Left lung (tissue), 10 donors: Measurements from ENCODE around the gene AUTS2. TPM values are rescaled to one million over a fixed set of nuclear protein-coding genes. Genes with fewer than 3 reads are reported as not detected.

Source experiments
- ATAC-seq: fragments of 200-7000 bp; cut with Tn5 transposase; one replicate; pipeline ENCODE4 v1.9.1; 2020; ENCODE audit warnings: moderate library complexity
- DNase-seq, 4 donors: peaks; one replicate each; pipeline ENCODE4 v3.0.0-alpha.2; 2013 to 2020
- H3K27ac ChIP-seq, 2 donors: fragments of 200-600 bp; sonication (generic) in 1 of 2; one replicate each; pipeline versions ENCODE4 v1.5.0 to v1.8.0; 2020 to 2021
- H3K27me3 ChIP-seq, 2 donors: fragments of 200-600 bp; sonication (generic) in 1 of 2; one replicate each; pipeline versions ENCODE4 v1.5.0 to v1.8.0; 2020 to 2021
- H3K36me3 ChIP-seq, 2 donors: fragments of 200-600 bp; sonication (generic) in 1 of 2; one replicate each; pipeline versions ENCODE4 v1.5.0 to v1.8.0; 2020 to 2021
- H3K4me1 ChIP-seq, 2 donors: fragments of 200-600 bp; one replicate each; pipeline ENCODE4 v1.8.0; 2021
- H3K4me3 ChIP-seq, 2 donors: fragments of 200-600 bp; sonication (generic) in 1 of 2; one replicate each; pipeline versions ENCODE4 v1.5.0 to v1.8.0; 2020 to 2021; ENCODE audit warnings: mild to moderate bottlenecking in 1 of 2
- H3K9me3 ChIP-seq, 2 donors: fragments of 200-600 bp; sonication (generic) in 1 of 2; one replicate each; pipeline versions ENCODE4 v1.5.0 to v1.8.0; 2020 to 2021
- intact Hi-C, 2 donors: fragments of 100-400 bp; cut with DNase I; formaldehyde crosslinking; loops; one replicate each; pipeline versions ENCODE4 v1.11.2 to v1.14.2; 2022
- polyA plus RNA-seq, 6 donors: library from polyadenylated mRNA; unstranded; fragments of 120-200 nt; gene quantifications; one replicate each; pipeline ENCODE4 v1.2.1, GENCODE V29; 2013; ENCODE audit not compliant: insufficient read length in 6 of 6
- total RNA-seq, 2 donors: library from RNA; stranded (reverse); fragmentation: NEBNext Ultra II Directional; extraction: Animal tissue kit (Norgen Biotek cat#: 25700); gene quantifications; one replicate each; pipeline ENCODE4 v1.2.1, GENCODE V29; 2021
- TF ChIP-seq, protein P1 (sequence below), 2 donors: fragments of 200-600 bp; sonication (generic) in 1 of 2; IDR thresholded peaks; one replicate each; pipeline versions ENCODE4 v1.5.0 to v1.8.0; 2021; ENCODE audit warnings: antibody characterized with exemption in 2 of 2
- donor health status: DM: no; HTN: yes; CAD: no.
- donor health status: DM: no; HTN: no; CAD: no.

Gene AUTS2
- total and polyA plus RNA-seq, 8 donors = 40.4 to 119 (median 103) TPM

DNA sequence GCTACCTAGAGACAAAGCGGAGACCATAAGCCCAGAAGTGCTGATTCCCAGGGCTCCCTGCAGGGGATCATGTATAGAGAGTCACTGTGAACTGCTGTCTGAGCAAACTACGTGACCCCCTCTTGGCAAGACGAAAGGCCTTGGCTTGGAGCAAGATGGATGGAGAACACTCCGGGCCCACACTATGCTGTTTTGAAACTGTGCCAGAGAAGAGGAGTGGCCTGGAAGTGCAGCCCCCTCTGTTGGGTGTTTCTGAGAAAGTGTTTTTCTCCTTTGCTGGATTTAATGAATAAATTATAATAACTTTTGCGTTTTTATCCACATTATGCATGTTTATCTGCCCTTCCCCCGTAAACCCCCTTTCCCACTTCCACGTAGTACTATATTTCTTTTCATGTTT, 894.4 kb downstream of the AUTS2 start:
- Histone ChIP-seq H3K27ac (no peak overlapping the region), H3K27me3 (no peaks in the 10 kb centered on the region), H3K9me3 (no peaks in the 10 kb centered on the region), H3K4me3 (no peak overlapping the region), H3K36me3 (no peaks in the 10 kb centered on the region), H3K4me1 (no peaks in the 10 kb centered on the region)
- ATAC-seq (no peak), DNase-seq (peak in 2 of 4 donors; percentile 46 to 71)
- intact Hi-C loops = no loop called here
- TF ChIP-seq, protein P1, sequence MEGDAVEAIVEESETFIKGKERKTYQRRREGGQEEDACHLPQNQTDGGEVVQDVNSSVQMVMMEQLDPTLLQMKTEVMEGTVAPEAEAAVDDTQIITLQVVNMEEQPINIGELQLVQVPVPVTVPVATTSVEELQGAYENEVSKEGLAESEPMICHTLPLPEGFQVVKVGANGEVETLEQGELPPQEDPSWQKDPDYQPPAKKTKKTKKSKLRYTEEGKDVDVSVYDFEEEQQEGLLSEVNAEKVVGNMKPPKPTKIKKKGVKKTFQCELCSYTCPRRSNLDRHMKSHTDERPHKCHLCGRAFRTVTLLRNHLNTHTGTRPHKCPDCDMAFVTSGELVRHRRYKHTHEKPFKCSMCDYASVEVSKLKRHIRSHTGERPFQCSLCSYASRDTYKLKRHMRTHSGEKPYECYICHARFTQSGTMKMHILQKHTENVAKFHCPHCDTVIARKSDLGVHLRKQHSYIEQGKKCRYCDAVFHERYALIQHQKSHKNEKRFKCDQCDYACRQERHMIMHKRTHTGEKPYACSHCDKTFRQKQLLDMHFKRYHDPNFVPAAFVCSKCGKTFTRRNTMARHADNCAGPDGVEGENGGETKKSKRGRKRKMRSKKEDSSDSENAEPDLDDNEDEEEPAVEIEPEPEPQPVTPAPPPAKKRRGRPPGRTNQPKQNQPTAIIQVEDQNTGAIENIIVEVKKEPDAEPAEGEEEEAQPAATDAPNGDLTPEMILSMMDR (IDR thresholded peaks at IDR 0.05) = no peak

DNA sequence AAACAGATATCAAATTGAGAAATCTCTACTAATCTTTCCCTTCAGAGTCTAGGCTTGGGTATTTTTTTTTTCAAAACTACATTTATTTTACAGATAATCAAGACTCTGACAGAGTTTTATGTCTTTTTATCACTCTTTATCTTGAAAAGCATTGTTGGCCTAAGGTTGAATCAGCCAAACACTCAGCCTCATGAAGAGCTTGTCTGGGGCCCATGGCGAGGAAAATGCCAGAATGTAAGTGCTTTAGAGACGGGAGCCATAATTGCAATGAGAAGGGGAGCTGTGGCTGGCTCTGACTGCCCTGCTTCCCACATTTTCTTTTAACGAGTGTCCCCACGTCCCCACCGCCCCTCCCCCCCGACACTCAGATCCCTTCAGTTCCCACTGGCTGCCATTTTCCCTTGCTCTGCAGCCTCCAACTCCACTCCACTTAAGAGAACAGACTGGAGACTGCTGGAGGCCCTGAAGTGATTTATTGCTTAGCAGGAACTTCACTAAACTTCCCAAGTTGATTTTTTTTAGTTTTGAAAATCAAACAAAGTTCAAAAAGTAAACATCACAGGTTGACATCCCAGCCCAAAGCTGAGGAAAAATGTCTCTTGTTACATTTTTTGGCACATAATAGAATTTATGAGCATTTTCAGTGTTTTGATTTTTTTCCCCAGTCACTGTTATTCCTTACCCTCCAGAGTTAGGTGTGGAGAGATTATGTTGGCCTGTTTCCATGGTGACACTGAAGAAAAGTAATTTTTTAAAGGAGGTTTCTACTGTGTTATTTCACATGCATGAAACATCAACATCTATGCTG, 896.2 kb downstream of the AUTS2 start:
- H3K4me3 ChIP-seq = no peak overlapping the region
- TF ChIP-seq, protein P1 (IDR thresholded peaks at IDR 0.05) = no peak
- peak; percentile 59 for ATAC-seq
- no peaks in the 10 kb centered on the region for H3K4me1 ChIP-seq
- DNase-seq = peak in 1 of 4 donors; percentile 23
- no peaks in the 10 kb centered on the region for H3K27me3 ChIP-seq
- H3K36me3 ChIP-seq = no peaks in the 10 kb centered on the region
- no peaks in the 10 kb centered on the region for H3K9me3 ChIP-seq
- H3K27ac ChIP-seq = no peak overlapping the region
- intact Hi-C loops = no loop called here

DNA sequence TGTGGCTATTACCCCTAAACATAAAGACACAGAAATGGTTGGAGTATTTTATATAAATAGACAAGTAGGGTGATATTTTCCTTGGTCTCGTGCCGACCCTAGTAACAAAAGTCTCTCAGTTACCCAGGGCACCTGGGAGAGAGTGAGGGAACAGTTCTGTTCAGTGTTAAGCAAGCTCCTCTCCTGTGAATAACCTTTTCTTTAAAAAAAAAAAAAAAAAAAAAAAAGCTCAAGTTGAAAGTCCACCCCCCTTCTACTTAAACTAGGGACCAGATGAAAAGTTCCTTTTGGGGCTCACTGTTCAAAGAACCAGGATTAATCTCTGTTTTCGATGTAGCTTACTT, 896.7 kb downstream of the AUTS2 start:
- intact Hi-C loops = no loop called here
- TF ChIP-seq, protein P1 (IDR thresholded peaks at IDR 0.05) = no peak
- Histone ChIP-seq H3K36me3 (no peaks in the 10 kb centered on the region), H3K27ac (no peak overlapping the region), H3K4me1 (no peaks in the 10 kb centered on the region), H3K4me3 (no peak overlapping the region), H3K9me3 (no peaks in the 10 kb centered on the region), H3K27me3 (no peaks in the 10 kb centered on the region)
- ATAC-seq (no peak), DNase-seq (no peak)

DNA sequence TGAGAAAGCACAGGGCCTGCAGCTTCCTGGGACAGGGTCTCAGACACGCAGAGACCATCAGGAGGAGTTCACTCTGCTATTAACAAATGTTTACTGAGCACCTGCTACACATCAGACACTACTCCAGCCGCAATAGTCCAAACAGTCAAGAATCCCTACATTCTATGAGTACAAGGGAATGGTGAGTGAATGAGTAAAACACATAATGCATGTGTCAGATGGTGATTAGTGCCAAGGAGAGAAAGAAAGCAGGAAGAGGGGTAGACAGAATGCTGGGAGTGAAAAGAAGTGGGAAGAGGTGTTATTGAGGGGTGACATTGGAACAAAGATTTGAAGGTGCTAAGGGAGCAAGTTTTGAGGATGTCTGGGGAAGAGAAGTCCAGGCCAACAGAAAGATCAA, 899.5 kb downstream of the AUTS2 start:
- H3K27ac ChIP-seq = no peak overlapping the region
- no peaks in the 10 kb centered on the region for H3K4me1 ChIP-seq
- no peaks in the 10 kb centered on the region for H3K27me3 ChIP-seq
- no peak overlapping the region for H3K4me3 ChIP-seq
- DNase-seq (no peak), ATAC-seq (no peak)
- intact Hi-C loops = no loop called here
- no peaks in the 10 kb centered on the region for H3K36me3 ChIP-seq
- no peaks in the 10 kb centered on the region for H3K9me3 ChIP-seq
- TF ChIP-seq, protein P1 (IDR thresholded peaks at IDR 0.05) = no peak

DNA sequence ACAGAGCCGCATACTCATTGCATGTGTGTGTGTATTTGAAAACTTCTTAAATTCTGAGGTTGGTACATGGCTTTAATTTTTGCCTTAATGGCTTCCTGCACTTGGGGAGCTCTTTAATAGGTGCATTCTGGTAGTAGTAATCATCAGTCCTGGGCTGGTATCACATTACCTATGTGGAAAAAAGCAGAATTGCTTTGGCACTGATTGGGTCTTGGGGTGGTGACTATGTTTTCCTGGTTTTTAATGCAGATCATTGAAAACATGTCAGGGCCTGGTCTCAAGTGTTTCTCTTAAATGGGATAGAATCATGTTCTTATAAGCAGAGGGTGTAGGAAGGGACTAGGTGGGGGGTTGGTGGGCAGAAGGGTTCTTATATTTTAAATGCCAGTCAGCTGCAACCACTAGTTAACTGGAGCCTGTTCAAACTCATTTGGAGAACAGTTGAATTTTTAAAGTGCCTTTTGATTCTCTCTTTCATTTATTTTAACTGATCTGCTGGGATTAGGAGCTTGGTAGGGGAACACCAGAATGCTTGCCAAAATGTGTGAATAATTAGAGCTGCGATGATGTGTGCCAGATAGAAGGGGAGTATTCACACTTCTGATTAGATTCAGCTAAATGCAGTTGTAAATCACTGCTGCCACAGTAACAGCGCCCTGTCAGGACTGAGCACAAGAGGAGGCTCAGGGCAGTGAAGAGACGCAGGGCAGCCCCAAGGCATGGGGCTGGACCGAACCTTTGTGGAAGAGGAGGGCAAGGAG, 900.1 kb downstream of the AUTS2 start:
- no peaks in the 10 kb centered on the region for H3K4me1 ChIP-seq
- H3K27ac ChIP-seq = no peak overlapping the region
- TF ChIP-seq, protein P1 (IDR thresholded peaks at IDR 0.05) = no peak
- no peak for ATAC-seq
- no peak for DNase-seq
- no peaks in the 10 kb centered on the region for H3K36me3 ChIP-seq
- no peak overlapping the region for H3K4me3 ChIP-seq
- H3K9me3 ChIP-seq = no peaks in the 10 kb centered on the region
- intact Hi-C loops = no loop called here
- H3K27me3 ChIP-seq = no peaks in the 10 kb centered on the region
